Loucy (cell line): ENCODE results near the gene ARSK.

Experiments used
- H2AFZ ChIP-seq: fragments of 200-600 bp; sonication (generic); 2 replicates; pipeline ENCODE4 v1.6.0; 2016; ENCODE audit warnings: antibody characterized with exemption, mild to moderate bottlenecking, low read length, moderate library complexity
- H3F3A ChIP-seq: fragments of 200-600 bp; 2 replicates; pipeline ENCODE4 v1.6.0; 2016; ENCODE audit warnings: antibody characterized with exemption, low read depth, mild to moderate bottlenecking
- H3K27me3 ChIP-seq: fragments of 200-600 bp; sonication (generic); 2 replicates; pipeline ENCODE4 v1.6.1; 2014; ENCODE audit warnings: low read length, mild to moderate bottlenecking; ENCODE audit not compliant: insufficient read depth, poor library complexity, severe bottlenecking
- H3K36me3 ChIP-seq: fragments of 200-600 bp; sonication (generic); 2 replicates; pipeline ENCODE4 v1.6.1; 2016; ENCODE audit warnings: low read length; ENCODE audit not compliant: insufficient read depth
- H3K4me1 ChIP-seq: fragments of 200-600 bp; sonication (generic); 2 replicates; pipeline ENCODE4 v1.5.1; 2014; ENCODE audit warnings: low read length, mild to moderate bottlenecking; ENCODE audit not compliant: insufficient read depth, poor library complexity, severe bottlenecking
- H3K4me2 ChIP-seq: fragments of 200-600 bp; sonication (generic); 2 replicates; pipeline ENCODE4 v1.6.0; 2014; ENCODE audit warnings: antibody characterized with exemption, low read length, low read depth, mild to moderate bottlenecking; ENCODE audit not compliant: poor library complexity, severe bottlenecking
- H3K4me3 ChIP-seq: fragments of 200-600 bp; sonication (generic); 2 replicates; pipeline ENCODE4 v1.5.1; 2014; ENCODE audit warnings: low read length, mild to moderate bottlenecking, mixed read lengths; ENCODE audit not compliant: poor library complexity, severe bottlenecking
- H3K79me2 ChIP-seq: fragments of 200-600 bp; sonication (generic); 2 replicates; pipeline ENCODE4 v1.6.1; 2014; ENCODE audit warnings: low read length; ENCODE audit not compliant: insufficient read depth
- H3K9ac ChIP-seq: fragments of 200-600 bp; sonication (generic); 2 replicates; pipeline ENCODE4 v1.6.0; 2014; ENCODE audit warnings: mild to moderate bottlenecking, low read depth, low read length, moderate library complexity; ENCODE audit not compliant: poor library complexity, severe bottlenecking
- H3K9me2 ChIP-seq: fragments of 200-600 bp; sonication (generic); replicated peaks from 2 replicates; pipeline ENCODE4 v1.6.1; 2016; ENCODE audit warnings: low read depth, low read length, mixed read lengths
- H3K9me3 ChIP-seq: fragments of 200-600 bp; sonication (generic); 2 replicates; pipeline ENCODE4 v1.6.1; 2014; ENCODE audit warnings: mild to moderate bottlenecking, antibody characterized with exemption, low read length, low read depth; ENCODE audit not compliant: insufficient read depth
- H4K20me1 ChIP-seq: fragments of 200-600 bp; sonication (generic); 2 replicates; pipeline ENCODE4 v1.6.0; 2014; ENCODE audit warnings: antibody characterized with exemption, low read length, mild to moderate bottlenecking; ENCODE audit not compliant: insufficient read depth, poor library complexity, severe bottlenecking
- CTCF ChIP-seq: fragments of 200-600 bp; sonication (generic); conservative IDR thresholded peaks from 2 replicates; pipeline ENCODE4 v1.5.1; 2014; ENCODE audit warnings: mild to moderate bottlenecking, antibody characterized with exemption, low read length
- EZH2phosphoT487 ChIP-seq: fragments of 200-600 bp; IDR thresholded peaks from 2 replicates; pipeline ENCODE4 v1.6.1; 2018; ENCODE audit warnings: antibody characterized with exemption, mild to moderate bottlenecking, moderate library complexity, borderline replicate concordance

Gene ARSK

DNA sequence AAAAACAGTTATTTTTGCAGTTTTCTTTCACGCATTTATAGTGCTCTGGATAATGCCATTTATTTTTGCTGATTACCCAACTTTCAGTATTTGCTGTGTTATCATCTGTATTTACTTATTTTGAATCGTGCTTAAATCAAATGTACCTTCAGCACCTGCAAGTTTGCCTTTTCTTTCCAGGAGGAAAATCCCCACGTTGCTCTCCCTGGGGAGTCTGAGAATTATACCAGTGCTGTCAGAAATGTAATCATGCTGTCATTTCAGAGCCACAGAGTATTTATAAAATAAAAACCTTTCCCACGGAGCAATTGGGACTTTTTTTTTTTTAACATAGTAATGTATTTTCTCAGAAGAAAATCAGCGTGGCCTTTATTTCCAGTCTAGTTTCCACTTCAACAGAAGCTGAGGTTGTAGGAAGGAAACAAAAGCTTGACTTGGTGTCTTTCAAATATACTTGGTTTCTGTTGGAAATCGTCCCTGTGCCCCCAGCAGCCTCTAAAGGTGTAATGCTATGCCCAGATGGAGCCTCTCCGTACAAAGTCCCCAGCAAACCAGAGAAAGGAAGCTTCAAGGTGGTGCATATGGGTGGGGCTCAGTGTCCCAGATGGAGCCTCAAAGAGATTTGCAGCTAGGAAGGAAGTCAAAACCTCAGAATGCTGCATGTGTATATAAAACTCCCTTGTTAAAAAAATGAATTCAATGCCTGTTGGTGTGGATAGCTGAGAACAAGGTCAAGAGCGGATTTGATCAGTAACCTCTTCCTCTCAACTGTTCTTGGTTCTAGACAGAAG lies 67.1 kb downstream of the ARSK start:
- TF ChIP-seq EZH2phosphoT487 = no peak; the same call in 1 of the 2 replicates
- no peak for TF ChIP-seq CTCF
- Histone ChIP-seq H3K79me2 (peaks cover 27% of the 10 kb centered on the region), H3K4me3 (peak overlapping the region; percentile 78), H3K27me3 (no peaks in the 10 kb centered on the region), H3K36me3 (no peaks in the 10 kb centered on the region), H3F3A (peaks cover 16% of the 10 kb centered on the region), H2AFZ (peak overlapping the region; percentile 44; the same call in 1 of the 2 replicates), H3K4me1 (peaks cover 59% of the 10 kb centered on the region), H3K9me3 (no peaks in the 10 kb centered on the region), H4K20me1 (no peaks in the 10 kb centered on the region), H3K9ac (peak overlapping the region; percentile 86), H3K9me2 (no peaks in the 10 kb centered on the region), H3K4me2 (peak overlapping the region; percentile 91)

GRCh38 chr5:95623706-95624105 lies 68.8 kb downstream of the ARSK start:
- peak overlapping the region; percentile 55 for H3K9ac ChIP-seq
- H3K9me2 ChIP-seq = no peaks in the 10 kb centered on the region
- no peaks in the 10 kb centered on the region for H3K27me3 ChIP-seq
- TF ChIP-seq EZH2phosphoT487 = no peak
- TF ChIP-seq CTCF = no peak
- H3K36me3 ChIP-seq = no peaks in the 10 kb centered on the region
- H3K4me2 ChIP-seq = peak overlapping the region; percentile 91
- H3K4me1 ChIP-seq = peaks cover 49% of the 10 kb centered on the region
- peaks cover 16% of the 10 kb centered on the region for H3K79me2 ChIP-seq
- H2AFZ ChIP-seq = no peak overlapping the region
- H3K4me3 ChIP-seq = no peak overlapping the region
- no peaks in the 10 kb centered on the region for H4K20me1 ChIP-seq
- H3K9me3 ChIP-seq = no peaks in the 10 kb centered on the region
- H3F3A ChIP-seq = peaks cover 16% of the 10 kb centered on the region

DNA sequence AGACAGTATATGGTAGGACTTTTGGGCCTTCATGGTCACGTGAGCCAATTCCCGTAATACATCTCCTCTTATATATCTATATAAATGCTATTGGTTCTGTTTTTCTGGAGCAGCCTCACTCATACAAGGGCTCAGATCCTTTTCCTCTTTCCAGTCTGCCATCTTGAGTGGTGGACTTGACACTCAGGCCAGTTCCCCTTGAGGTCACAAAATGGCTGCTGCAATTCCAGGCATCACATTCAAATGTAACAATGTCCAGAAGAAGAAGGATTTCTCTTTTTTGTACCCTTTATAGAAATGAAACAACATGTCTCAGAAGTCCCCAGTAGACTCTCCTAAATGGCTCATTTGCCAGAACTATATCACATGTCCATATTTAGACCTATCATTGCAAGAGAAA lies 69.5 kb downstream of the ARSK start:
- Histone ChIP-seq H3K79me2 (peaks cover 9% of the 10 kb centered on the region), H2AFZ (no peak overlapping the region), H3F3A (peaks cover 16% of the 10 kb centered on the region)

More for the DNA sequence above, 69.5 kb downstream of the ARSK start:
- Histone ChIP-seq H3K4me3 (no peak overlapping the region), H4K20me1 (no peaks in the 10 kb centered on the region), H3K9ac (no peak overlapping the region), H3K9me3 (no peaks in the 10 kb centered on the region), H3K36me3 (no peaks in the 10 kb centered on the region), H3K9me2 (no peaks in the 10 kb centered on the region), H3K4me1 (peaks cover 42% of the 10 kb centered on the region), H3K4me2 (no peak overlapping the region), H3K27me3 (no peaks in the 10 kb centered on the region)
- no peak for TF ChIP-seq EZH2phosphoT487
- no peak for TF ChIP-seq CTCF
